H1 (cell line): ENCODE data around the gene UBE4A. TPM values are rescaled to one million over a fixed set of nuclear protein-coding genes. Genes with fewer than 3 reads are reported as not detected.

Experiments used
- POU5F1 ChIP-seq: IDR thresholded peaks from 2 replicates; pipeline ENCODE4 v1.6.1; 2011; ENCODE audit warnings: low read depth, mild to moderate bottlenecking, low read length, moderate library complexity
- polyA plus RNA-seq, 7 experiments: library from polyadenylated mRNA; depleted of rRNA in 3 of 7; stranded (reverse) in 5 of 7; unstranded in 2 of 7; fragments of >200 nt in 5 of 7; fragments of 200-250 nt in 2 of 7; gene quantifications; 1 replicate in 5 of 7; 2 replicates in 1 of 7; 4 replicates in 1 of 7; pipeline versions ENCODE4 v1.2.1 to v1.2.3, GENCODE V29; 2011 to 2013; ENCODE audit warnings: missing spikeins in 2 of 7, mixed read lengths in 2 of 7
- total RNA-seq: library from RNA; stranded (reverse); fragmentation: NEBNext Ultra II Directional; extraction: Animal tissue kit (Norgen Biotek cat#: 25700); gene quantifications from 2 replicates; pipeline ENCODE4 v1.2.1, GENCODE V29; 2021

UBE4A gene
- total and polyA plus RNA-seq, 2 of the 8 experiments (the other 6 are each of a cell fraction or from before 2014, with no cell fraction given) = 11.3 to 34.5 TPM

GRCh38 chr11:118396097-118396501, 36.7 kb downstream of the UBE4A start (continued):
- TF ChIP-seq POU5F1 = no peak
